HG03571 (cell line): ENCODE results near the gene NDUFV1.
"Not testable (repeated sequence)": the region's sequence is repeated elsewhere in the genome, so short reads cannot be mapped to it uniquely, and the experiment has no call there.

Experiments
- ATAC-seq: cut with Tn5 transposase; IDR thresholded peaks from one replicate; pipeline ENCODE4 v1.9.1; 2021; ENCODE audit not compliant: unreplicated experiment

NDUFV1 gene

GRCh38 chr11:67585911-67586310, 20.8 kb upstream of the NDUFV1 start:
- no peak for ATAC-seq

GRCh38 chr11:67586568-67587250, 20.0 kb upstream of the NDUFV1 start:
- no peak for ATAC-seq

- ATAC-seq = peak; percentile 17
Observed at GRCh38 chr11:67588136-67588503, 18.6 kb upstream of the NDUFV1 start.

- not testable (repeated sequence) for ATAC-seq
Observed at GRCh38 chr11:67588899-67589415, 17.8 kb upstream of the NDUFV1 start.

DNA sequence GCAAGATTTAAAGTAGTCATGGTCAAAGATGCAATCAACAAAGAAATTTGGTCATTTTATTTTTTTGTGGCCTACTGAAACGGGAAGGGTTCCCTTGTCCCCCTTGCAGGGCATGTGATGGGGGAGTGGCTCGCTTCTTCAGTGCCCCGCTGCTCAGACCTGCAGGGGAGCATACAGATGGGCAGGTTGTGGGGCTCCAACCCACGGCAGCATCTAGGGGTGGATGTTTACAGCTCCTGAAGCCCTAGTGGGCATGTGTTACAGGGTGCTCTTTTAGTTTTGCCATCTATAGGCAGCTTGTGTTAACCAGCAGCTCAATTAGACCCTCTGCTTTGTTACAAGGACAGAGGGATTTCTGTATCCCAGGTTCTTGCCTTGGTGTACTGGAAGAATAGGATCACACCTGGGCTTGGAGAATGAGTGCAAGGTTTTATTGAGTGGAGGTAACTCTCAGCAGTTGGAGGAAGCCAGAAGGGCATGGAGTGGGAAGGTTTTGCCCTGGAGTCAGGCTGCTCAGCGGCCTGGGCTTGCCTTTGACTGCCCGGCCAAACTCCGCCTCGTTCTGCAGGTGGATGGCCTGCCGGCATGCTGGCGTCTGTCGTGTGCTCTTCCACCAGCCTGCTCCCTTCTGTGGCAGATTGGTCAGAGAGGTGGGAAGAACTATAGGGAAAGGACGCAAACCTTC, 13.7 kb upstream of the NDUFV1 start:
- no peak for ATAC-seq

DNA sequence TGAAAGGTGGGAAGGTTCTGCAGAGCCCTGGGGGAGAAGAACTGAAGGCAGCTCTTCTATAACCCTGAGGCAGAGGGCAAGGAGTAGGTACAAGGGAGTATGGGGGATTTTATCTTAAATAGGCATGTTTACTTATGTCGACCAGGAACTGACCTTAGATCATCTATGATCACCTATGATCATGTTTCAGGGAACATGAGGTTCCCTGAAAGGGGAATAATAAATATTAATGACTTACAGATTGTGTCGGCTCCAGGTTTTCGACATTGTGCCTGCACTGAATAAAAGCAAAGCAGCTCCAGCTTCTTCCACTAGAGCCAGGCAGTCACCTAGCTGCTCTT, 13.2 kb upstream of the NDUFV1 start:
- ATAC-seq = no peak

DNA sequence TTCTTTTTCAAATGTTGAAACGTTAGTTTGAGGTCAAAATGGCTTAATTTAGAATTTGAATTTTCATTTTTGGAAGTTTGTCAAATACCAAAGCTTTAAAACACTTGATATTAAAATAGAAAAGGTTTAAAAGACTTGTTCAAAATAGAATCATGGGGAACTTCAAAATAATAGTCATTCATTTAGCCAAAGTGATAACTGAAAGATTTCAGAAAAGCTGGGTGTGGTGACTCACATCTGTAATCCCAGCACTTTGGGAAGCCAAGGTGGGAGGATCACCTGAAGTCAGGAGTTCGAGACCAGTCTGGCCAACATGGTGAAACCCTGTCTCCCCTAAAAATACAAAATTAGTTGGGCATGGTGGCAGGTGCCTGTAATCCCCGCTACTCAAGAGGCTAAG, 12.3 kb upstream of the NDUFV1 start:
- ATAC-seq = no peak

DNA sequence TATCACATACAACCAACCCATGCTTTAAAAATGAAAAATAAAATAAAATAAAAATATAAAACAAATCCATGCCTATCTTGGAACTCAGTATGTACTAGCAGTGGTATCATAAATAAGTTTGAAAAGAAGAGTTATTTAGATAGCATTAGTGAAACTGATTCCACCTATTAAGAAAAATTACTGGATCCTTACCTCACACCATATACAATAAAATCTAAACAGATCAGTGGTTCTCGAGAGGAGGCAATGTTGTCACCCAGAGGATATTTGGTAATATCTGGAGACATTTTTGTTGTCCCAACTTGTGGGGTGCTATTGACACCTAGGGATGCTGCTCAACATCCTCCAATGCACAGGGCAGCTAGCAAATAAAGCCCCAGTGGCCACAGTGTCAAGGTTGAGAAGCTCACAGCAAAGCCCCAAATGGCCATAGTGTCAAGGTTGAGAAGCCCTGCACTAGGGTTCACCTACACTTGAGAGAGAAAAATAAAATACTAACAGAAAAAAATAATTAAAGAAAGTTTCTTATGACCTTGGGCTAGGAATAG, 9.9 kb upstream of the NDUFV1 start:
- ATAC-seq = no peak

- not testable (repeated sequence) for ATAC-seq
Observed at GRCh38 chr11:67597458-67597857, 9.3 kb upstream of the NDUFV1 start.

GRCh38 chr11:67597963-67598362, 8.8 kb upstream of the NDUFV1 start:
- not testable (repeated sequence) for ATAC-seq

DNA sequence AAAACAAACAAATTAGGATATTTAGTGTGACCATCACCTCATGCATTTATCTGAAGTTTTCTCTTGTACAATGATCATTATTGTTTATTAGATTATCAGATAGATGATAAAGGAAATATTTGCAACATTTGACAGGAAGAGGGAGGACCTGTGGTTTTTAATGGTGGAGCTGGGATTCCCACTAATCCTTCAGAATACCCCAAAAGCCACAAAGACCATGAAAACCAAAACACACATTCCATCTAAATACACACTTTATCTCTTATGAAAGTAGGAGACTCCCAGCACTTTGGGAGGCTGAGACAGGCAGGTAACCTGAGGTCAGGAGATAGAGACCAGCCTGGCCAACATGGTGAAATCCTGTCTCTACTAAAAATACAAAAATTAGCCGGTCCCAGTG, 7.6 kb upstream of the NDUFV1 start:
- ATAC-seq = no peak

DNA sequence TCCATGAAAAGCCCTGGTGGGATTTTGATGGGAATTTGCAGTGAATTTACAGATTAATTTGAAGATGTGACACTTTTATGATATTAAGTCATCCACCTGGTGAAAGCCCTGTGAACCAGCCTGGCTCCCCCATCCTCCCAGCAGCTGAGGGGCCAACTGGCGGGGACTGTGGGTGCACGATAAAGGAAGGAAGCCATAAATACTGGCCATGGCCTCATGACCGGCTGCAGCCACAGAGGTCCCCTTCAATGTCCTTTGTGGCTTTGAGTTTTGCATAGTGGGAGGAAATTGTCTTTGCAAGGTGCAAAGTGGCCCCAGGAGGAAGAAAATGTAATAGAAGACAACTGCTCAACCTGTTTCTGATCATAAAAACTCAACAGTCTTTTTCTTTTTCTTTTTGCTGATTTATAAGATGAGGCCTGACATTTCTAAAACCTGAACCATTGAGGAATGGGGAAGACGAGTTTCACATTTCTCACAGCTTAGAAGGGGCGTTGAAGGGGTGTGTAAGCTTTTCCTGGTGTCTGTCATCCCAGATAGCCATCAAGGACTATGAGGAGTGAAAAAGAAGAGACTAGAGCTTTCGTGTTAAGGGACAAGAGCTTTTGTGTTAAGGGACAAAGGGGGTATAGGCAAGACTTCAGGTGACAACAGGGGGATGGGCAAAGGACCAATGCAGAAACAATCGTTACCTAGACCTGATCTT, 6.3 kb upstream of the NDUFV1 start:
- ATAC-seq = peak; percentile 75

DNA sequence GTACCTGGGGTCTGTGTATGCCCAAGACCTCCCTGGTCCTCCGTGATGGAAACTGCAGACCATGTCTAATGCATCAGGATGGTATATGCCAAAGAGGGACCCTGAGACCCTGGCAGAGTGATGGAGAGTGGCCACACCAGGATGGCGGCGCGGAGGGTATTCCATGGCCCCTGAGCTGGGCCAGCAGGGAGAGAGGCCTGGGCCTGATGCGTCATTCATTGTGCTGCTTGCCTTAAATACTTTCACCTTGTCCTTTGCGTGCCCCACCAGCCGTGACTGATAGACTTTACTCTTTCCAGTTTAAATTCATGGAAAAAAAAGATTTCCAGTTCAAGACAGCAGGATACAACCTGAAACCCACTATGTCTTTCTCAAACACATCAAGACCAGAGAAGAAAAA, 5.6 kb upstream of the NDUFV1 start:
- no peak for ATAC-seq

DNA sequence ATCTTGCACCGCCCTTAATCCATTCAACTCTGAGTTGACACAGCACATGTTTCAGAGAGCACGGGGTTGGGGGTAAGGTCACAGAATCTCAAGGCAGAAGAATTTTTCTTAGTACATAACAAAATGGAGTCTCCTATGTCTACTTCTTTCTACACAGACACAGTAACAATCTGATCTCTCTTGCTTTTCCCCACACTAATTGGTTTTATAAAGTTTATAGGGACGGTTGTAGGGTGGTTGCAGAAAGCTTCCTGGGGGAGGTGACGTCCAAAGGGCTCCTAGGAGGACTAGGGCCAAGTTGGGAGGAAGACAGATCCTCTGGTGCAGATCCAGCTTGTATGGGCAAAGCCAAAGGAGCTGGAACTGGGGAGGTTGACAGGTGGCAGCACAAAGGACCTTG, 2.6 kb upstream of the NDUFV1 start:
- not testable (repeated sequence) for ATAC-seq

DNA sequence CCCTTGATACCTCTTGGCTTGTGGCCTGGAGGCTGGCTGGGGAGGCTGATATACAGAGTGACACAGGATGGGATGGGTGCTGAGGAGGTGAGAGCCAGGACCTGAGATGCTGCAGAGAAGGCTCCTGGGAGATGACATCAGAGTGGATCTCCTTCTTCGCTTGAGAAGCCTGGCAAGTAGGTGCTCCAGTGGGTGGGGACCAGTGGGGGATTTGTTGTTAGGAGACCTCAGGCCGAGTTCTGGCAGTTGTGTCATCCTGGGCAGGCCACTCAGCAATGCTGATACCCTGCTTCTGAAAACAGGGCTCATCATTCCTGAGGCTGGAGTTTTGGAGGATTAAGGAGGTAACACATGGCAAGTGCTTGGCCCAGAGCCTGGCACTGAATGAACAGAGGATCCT, 1.9 kb upstream of the NDUFV1 start:
- ATAC-seq = no peak

- ATAC-seq = no peak
Observed at GRCh38 chr11:67605231-67606011, 1.3 kb upstream of the NDUFV1 start.

- ATAC-seq = no peak
Observed at GRCh38 chr11:67606093-67606491, 644 bp upstream of the NDUFV1 start.

- ATAC-seq = no peak
Observed at GRCh38 chr11:67607507-67607906, 771 bp downstream of the NDUFV1 start.

DNA sequence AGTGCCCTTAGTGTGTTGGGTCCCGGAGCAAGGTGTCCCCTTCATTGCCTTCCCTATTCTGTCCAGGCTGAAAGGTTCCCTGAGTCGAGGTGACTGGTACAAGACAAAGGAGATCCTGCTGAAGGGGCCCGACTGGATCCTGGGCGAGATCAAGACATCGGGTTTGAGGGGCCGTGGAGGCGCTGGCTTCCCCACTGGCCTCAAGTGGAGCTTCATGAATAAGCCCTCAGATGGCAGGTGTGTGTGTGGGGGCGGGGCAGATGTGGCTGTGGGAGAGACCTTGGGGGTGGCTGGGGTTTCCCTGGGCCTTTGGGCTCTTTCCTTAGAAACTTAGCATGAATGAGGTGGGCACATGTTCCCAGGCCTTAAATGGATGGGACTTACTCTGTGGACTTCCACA, 1.8 kb downstream of the NDUFV1 start:
- ATAC-seq = no peak

DNA sequence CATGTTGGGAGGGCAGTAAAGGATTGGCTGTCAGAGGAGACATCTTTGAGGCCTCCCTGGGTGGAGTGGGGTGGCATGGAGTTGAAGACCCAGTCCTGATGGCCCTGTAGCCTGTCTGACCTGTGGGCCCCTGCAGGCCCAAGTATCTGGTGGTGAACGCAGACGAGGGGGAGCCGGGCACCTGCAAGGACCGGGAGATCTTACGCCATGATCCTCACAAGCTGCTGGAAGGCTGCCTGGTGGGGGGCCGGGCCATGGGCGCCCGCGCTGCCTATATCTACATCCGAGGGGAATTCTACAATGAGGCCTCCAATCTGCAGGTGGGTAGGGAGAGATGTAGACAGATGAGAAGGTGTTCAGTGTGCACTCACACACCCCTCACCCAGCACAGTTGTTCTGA, 2.6 kb downstream of the NDUFV1 start:
- no peak for ATAC-seq

DNA sequence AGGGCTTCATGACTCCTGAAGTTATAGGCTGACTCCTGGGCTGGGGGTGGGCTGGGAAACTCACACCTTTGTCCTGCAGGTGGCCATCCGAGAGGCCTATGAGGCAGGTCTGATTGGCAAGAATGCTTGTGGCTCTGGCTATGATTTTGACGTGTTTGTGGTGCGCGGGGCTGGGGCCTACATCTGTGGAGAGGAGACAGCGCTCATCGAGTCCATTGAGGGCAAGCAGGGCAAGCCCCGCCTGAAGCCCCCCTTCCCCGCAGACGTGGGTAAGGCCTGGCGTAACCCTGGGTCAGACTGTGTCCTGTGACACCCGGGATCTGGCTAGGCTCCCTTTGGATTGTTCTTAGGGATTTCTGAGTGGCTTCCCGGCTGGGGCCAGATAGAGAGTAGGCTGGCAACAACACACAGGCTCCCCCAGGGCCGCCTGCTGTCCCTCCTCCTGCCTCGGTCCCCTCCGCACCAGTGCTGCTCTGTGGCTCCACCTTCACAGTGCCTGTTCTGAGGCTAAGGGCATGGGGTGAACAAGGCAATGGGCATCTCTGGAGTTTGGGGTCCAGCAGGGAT, 3.6 kb downstream of the NDUFV1 start:
- ATAC-seq = no peak
